GM21381 (cell line): ENCODE results near the gene FKBP5.

Experiments
- ATAC-seq: cut with Tn5 transposase; IDR thresholded peaks from one replicate; pipeline ENCODE4 v1.9.1; 2021; ENCODE audit warnings: mild to moderate bottlenecking, moderate library complexity; ENCODE audit not compliant: unreplicated experiment

FKBP5 gene

DNA sequence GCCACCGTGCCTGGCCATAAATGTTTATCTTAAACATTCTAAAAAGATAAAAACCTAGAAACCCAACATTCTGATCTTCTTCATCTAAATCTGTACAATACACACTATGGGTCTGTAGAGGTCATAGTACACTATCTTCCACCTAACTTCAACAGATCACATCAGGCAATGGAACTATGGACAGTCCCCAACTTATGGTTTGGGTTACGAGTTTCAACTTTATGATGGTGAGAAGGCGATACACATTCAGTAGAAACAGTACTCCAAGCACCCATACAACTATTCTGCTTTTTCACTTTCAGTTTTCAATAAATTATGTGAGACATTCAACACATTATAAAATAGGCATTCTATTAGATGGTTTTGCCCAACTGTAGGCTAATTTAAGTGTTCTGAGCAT, 23.1 kb downstream of the FKBP5 start:
- no peak for ATAC-seq

DNA sequence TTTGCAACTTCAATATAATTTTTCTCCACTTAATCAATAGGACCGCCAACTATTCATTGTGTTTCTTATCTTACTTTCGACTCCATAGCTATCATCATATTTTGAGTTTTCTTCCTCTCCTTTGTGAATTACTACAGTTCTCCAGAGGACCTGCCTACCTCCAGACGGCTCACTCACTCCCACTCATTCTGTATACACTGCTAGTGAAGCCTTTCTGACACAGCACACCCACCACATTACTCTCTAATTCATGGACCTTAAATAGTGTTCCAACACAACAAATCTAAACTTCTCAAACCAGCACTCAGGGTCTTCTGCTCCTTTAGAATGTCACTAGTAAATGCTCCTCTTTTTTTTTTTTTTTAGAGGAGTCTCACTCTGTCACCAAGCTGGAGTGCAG, 23.8 kb downstream of the FKBP5 start:
- no peak for ATAC-seq

DNA sequence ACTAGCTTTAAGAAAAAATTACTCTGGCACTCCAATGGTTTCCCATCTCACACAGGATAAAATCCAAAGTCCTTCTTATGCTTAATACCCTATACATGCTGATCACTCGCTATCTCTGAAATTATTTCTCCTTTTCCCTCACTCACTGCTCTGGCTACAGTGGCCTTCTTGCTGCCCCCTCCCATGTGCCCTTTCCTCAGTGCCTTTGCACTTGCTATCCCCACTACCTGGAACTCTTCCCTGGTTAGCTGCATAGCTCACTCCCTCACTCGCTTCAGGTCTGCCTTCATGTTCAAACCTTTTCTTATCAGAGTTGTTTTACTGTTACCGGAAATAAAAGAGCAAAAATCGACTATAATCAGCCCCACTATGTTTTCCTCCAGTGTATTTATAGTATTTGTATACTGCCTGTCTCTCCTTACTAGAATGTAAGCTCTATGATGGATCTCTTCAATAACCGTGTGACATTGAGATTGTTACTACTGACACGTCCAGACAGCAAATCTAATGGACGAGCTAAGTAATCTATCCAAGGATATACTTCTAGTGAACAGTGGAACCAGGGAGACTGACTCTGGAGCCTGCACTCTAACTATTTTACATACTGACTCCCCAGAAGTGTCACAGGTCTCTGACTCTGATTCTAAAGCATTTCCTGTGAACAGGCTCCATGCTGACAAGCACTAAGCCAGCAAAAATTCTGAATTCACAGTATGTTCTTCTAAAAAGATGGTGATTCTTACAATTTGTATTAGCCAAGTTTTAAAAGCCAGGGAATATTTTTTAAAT, 25.1 kb downstream of the FKBP5 start:
- no peak for ATAC-seq

DNA sequence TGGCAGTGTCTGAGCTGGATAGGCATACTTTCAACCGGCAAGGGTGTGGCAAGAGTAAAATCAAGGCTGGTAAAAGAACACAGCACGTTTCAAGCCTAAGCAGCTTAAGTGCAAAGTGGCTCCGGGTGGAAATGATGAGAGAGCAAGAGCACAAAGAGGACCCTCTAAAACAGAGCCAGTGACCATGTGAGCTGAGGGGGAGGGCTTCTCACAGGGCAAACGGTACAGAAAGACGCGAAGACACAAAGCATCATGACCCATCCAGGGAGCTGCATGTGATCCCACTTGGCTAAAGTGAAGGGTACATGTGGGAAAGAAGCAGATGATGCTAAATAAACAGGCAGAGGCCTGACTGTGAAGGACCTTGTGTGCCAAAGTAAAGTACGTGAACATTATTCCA, 25.7 kb downstream of the FKBP5 start:
- ATAC-seq, result no peak

DNA sequence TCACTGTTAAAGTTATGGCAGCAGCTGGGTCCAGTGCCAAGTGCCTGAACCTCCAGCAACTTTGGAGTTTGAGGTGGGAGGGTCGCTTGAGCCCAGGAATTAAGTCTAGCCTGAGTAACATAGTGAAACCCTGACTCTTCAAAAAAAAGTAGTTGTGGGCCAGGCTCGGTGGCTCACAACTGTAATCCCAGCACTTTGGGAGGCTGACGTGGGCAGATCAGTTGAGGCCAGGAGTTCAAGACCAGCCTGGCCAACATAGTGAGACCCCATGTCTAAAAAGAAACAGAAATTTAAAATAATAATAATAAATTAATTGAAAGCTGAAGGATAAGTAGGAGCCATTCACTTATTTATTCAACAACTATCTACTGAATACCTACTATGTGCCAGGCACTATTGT, 33.8 kb downstream of the FKBP5 start:
- ATAC-seq, result no peak

DNA sequence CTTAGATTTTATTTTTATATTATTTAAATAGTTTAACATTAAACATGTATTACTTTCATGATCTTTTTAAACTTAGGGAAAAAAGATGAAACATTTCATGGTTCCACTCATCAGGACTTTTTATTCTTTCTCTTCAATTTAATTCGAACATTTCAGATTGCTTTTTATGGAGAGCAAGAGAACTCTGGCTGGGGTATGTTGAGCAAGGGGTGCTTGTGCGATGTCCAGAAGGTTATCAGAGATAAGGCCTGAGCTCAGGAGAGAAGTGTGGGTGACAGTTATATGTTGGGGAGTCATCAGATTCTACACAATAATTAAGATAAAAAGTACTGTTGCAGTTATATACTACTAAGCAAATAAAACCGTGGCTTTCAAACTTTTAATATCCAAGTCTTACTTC, 37.5 kb downstream of the FKBP5 start:
- ATAC-seq, result no peak

DNA sequence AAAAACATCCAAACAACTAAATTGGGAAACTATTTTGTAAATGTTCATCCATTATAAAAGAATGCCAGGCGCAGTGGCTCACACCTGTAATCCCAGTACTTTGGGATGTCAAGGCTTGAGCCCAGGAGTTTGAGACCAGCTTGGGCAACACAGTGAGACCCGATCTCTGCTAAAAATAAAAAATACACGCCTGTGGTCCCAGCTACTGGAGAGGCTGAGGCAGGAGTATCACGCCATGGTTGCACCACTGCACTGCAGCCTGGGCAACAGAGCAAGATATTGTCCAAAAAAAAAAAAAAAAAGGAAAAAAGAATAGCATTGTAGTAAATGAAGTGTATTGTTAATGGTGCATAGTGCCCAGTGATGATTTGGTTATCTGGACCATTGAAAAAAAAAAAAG, 38.7 kb downstream of the FKBP5 start:
- no peak for ATAC-seq

DNA sequence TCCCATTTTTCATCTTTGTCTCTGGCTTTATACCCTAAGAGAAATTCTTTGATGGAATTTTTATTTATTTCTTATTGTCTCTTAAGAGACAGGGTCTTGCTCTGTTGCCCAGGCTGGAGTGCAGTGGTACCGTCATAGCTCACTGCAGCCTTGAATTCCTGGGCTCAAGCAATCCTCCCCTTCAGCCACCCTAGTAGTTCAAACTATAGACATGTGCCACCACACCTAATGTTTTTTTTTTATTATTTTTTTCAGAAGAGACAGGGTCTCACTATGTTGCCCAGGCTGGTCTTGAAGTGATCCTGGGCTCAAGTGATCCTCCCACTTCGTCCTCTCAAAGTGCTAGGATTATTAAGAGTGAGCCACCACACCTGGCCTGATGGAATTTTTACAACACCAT, 40.5 kb downstream of the FKBP5 start:
- ATAC-seq, result no peak

DNA sequence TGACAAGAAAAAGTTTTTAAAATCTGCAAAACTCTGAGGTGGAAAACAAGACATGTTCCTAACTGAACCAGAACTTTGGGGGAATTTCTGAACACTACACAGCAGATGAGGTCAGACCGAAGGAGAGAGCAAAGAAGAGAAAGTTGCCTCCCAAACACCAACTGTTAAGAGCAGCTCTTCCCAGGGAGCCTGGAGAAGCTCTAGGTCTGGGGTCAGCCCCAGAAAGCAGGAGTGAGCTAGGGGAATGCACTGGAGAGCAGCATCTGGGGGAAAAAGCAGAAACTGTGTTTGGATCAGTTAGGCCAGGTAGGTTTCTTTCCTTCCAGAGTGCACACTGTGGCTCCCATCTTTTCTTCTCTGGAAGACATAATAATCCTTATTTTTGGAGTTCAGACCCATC, 41.3 kb downstream of the FKBP5 start:
- ATAC-seq, result no peak

DNA sequence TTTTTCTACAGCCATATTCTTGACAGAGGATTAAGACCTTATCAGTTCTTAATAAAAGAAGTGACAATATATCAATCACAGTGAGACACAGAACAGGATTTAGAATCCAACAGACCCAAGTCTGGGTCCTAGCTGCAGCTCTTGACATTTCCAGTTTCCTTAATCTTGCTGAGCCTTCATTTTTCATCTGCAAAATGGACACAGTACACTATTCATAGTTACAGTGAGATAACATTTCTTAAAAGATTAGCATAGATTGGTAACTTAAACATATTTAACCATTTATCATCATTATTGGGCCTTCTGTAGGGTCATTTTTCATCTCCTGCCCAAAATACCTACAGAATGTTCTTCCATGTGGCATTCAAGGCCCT, 45.6 kb downstream of the FKBP5 start:
- ATAC-seq, result no peak

DNA sequence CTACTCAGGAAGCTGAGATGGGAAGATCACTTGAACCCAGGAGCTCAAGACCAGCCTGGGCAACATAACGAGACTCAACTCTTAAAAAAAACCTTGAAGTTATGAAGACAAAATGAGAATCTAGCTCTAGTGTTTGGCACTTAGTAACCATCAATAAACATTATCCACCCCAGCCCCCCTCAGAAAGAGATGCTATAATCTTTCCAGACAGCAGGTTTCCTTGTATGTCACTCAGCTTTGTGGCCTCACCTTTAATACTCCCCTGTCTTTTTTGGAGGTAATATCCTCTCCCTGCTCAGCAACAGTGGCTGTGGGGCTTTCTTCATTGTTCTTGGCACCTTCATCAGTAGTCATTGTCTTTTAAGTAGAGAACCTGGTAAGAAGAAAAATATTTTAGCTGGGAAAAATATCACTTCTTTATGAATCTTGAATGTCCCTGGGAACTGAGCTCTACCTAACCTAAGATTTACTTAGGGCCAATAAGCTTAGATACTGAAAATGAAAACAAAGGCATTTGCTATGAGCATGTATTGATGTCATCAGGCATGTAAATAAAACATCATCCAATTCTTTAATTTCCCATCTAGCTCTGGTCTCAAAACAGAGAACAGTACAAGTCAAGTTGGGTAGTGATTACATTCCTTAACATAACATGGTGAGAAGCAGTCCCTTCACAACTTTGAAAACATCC, 46.1 kb downstream of the FKBP5 start:
- no peak for ATAC-seq

DNA sequence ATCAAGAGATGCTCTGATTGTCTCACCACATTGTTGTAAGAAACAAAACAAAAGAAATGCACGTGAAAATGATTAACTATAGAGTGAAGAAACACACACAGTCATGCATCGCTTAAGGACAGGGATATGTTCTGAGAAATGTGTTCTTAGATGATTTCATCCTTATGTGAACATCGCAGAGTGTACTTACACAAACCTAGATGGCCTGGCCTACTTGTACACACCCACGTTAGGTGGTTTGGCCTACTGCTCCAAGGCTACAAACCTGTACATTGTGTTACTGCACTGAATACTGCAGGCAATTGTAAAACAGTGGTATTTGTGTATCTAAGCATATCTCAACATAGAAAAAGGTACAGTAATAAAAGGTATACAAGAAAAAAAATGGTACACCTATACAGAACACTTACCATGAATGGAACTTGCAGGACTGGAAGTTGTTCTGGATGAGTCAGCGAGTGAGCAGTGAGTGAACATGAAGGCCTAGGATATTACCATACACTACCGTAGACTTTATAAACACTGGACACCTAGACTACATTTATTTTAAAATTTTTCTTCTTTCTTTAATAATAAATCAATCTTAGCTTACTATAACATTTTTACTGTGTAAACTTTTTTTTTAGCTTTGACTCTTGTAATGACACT, 48.6 kb downstream of the FKBP5 start:
- ATAC-seq, result no peak

DNA sequence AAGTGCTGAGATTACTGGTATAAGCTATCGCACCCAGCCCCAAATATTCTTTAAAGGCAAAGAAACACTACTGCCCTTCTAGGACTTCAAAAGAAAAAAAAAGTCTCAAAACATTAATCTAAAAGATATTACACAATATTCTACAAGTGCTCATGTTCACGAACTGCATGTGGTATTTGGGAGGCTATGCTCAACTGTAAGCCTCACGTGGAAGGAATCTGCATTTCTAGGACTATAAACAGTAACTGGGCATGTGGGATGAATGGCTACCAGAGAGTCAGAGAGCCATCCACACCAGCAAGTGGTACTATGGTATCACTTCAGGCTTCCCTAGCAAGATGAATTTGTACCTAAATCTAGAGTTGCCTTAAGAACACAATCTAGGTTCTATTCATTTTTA, 50.0 kb downstream of the FKBP5 start:
- ATAC-seq, result no peak

DNA sequence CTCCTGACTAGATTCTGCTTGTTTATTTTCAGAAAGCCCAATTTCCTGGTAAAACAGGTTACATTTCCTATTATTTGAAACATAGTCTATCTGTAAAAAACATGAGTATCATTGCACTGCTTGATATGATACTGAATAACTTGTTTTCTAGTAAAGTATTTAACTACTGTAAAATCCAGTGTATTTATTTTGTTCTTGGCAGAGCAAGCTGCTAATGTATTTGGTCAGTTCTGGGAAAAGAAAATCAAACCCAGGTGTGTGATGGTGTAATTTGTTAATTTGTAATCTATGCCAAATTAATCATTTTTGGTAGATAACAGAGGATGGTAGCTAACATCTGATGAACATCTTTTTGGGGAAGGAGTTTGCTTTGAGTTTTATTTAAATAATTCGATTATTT, 50.8 kb downstream of the FKBP5 start:
- ATAC-seq, result no peak

DNA sequence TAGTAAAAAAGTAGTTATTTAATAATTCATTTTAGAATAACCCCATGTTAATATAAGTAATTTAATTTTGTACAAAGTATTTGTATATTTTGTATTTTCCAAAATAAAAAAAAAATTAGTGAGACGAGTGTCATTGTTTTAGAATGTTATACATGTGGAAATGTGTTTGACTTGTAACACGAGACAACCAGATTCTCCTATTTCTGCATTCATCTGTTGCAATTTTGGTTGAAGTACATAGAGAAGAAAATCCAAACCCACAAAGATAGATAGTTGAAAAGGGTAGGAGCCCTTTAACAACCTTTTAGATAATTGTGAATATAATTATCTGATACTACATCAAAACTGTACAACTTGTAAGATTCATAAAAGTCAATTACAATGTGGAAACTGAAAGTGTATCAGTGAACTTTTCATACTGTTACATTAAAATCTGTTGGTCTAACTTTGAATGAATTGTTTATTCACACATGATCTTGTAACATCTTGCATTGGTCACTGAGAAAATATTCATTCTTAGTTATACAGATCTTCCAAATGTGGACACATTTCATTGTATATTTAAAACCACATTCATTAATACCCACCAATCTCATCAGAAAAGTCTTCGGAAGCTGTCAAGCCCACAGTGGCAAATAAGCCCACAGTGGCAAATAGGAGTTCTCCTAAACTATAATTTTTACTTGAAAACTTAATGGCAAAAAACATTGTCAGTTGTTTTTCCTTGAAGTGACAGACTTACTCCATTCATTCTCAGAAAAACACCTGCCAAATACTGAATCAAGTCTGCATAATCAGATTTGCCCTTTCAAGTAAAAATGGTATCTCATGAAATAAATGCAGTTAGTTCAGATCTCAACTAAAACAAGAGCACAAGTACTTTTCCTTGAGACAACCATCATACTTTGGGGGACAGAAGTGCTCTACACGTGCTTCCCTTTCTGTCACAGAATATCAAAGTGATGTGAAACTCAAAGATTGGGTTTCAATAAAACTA, 52.8 kb downstream of the FKBP5 start:
- ATAC-seq, result no peak

DNA sequence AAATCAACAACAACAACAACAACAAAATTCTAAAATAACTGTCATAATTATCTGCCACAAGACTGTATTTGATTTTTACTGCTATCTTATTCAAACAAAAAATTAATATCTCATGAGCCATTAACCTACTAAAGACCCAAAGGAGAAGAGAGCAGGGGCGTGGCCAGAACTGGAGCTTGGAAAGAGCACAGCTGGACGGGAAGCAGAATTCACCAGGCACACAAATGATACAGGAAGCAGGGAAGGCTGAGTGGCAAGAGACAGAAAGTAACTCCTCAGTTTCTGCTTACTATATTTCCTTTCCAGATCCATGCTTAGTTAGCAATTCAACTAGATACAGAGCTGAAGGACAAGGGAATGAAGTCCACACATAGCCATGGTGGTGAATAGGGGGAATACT, 54.4 kb downstream of the FKBP5 start:
- no peak for ATAC-seq

DNA sequence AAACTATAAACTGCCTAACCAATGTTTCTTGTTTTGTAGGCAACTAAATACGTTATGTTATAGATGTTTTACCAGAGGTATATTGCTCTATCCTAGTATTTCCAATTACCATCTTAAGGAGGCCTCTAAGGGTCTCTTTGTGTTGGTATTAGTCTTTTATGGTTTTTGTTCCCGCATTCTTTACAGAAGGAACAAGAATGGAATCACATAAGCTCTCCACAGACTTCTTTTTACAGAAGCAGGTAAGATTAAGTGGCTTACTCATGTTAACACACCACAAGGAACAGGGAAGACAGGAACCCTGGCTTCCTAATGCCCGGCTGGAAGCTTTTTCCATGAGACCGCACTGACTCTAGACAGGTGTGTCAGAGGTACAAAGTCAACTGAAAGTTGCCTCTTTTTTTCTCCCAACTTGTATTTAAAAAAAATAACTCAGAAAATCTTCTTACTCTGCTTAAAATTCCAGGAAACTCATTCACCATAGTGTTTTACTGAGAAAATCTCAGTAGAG, 55.1 kb downstream of the FKBP5 start:
- ATAC-seq, result no peak

DNA sequence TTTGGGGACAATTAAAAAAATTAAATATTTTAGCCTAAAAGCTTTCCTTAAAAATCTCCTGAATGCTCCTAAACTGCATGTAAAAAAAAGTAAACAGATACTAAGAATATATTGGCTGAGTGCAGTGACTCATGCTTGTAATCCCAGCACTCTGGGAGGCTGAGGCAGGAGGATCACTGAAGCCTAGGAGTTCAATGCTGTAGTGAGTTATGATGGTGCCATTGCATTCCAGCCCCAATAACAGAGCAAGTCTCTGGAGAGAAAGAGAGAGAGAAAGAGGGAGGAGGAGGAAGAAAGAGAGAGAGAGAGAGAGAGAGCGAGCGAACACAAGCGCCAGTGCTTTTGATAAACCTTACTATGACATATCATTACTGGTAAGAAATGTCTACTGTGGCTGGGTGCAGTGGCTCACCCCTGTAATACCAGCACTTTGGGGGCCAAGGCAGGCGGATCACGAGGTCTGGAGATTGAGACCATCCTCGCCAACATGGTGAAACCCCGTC, 58.8 kb downstream of the FKBP5 start:
- no peak for ATAC-seq

DNA sequence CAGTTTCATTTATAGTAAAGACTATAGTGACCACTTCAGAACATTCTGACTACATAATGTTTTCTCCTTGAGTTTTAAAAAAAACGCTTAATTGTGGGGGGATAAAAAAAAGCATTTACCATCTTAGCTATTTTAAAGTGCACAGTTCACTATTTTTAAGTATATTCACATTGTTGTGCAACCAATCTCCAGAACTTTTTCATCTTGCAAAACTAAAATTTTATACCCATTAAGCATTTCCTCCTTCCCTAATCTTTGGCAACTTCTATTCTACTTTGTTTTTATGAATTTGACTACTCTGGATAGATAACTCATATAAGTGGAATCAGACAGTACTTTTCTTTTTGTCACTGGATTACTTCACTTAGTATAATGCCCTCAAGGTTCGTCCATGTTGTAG, 62.3 kb downstream of the FKBP5 start:
- ATAC-seq, result no peak

DNA sequence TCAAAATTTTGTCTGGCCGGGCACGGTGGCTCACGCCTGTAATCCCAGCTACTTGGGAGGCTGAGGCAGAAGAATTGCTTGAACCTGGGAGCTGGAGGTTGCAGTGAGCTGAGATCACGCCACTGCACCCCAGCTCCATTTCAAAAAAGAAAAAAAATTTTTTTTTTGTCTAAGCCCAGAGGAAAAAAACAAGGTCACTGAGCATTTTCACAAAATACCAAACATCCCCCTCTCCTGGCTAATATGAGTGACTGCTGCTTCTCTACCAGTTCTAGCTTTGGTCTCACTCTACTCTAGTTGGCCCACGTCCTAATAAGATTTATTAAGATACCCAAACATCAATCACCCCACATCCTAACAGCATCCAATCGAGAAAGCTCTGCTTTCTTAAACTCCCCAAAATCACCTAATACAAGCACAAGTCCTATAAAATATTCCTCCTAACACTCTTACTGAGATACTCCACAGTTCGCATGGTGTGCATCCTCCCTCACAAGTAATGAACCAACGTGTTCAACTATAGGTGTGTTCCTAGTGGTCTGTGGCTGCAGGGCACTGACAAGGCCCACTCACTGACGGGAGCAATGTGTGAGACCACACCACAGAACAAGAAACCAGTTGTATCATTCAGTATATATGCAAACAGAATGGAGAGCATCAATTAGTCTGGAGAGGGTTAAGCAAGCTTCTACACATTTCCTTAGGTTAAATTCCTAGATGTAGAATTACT, 64.2 kb downstream of the FKBP5 start:
- ATAC-seq, result no peak
